Hippocampal formation (tissue), 2 donors: ENCODE measurements around the gene UBA1.
"Not testable (repeated sequence)": the region's sequence is repeated elsewhere in the genome, so short reads cannot be mapped to it uniquely, and the experiment has no call there.

Experiments
- DNase-seq, 2 donors: peaks; one replicate each; lab custom pipeline; 2025; lab: John Stamatoyannopoulos, UW

Gene UBA1

DNA sequence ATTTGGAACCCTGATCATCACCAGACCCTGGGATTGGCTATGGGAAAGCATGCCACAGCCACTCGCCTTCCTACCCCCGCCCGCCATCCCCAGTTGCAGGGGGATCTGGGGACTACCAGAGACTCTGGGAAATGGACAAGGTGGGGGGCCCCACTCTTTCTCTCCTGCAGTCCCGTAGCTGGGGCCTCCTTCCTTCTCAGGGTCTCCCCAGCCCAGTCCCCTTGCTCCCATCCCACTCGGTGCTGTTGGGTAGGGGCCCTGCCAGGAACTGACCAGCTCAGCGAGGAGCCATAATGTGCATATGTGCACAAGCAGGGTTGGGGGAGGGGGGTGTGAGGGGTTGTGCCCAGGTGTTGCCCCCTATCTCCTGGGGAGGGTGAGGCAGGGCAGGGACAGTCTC lies 35.8 kb downstream of the UBA1 start:
- no peak for DNase-seq

DNA sequence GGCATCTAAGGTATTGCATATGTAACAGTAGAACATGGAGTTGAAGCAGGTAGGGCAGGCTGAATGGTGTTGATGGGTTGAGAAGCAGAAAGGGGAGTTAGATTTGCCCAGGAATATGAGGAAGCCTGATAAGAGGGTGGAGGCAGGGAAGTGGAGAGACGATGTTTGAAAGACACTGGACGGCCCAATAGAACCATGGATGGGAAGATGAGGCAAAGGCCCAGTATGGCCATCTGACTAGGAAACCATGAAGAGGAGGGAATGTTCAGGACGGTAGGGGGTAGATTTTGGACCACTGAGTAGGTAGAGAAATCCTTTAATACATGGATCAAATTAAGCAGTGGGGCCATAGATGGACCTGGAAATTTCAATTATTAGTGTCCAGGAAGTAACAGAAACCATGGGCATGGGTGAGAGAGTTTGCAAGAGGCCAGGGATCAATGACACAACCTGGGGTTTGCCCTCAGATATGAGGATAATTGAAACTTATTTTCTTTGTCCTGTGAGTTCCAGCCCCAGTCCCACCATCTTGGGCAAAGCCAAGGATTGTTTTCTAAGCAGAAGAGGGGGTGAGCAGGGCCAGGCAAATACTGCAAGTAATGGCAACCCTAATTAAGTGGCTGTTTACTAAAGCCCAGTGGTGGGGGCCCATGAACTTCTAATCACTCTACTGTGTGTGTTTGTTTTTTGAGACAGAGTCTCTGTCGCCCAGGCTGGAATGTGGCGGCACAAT lies 36.7 kb downstream of the UBA1 start:
- no peak for DNase-seq

DNA sequence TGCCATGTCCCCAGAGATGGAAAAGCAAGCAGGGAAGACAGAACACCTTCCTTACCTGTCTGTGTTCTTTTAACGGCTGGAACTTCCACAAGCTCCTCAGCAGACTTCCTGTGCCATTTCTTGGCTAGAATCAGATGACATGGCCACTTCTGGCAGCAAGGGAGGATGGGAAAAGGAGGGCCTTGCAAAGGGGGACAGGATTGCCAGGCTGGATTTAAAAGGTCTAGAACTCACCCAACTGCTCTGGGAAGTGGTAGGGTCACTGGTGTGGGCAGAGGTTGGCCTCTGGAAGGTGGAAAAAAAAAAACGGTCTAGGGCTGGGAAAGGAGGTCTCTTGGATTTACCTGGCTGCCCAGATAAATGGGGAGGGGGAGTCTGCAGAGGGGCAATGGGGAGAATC lies 37.5 kb downstream of the UBA1 start:
- DNase-seq = no peak

DNA sequence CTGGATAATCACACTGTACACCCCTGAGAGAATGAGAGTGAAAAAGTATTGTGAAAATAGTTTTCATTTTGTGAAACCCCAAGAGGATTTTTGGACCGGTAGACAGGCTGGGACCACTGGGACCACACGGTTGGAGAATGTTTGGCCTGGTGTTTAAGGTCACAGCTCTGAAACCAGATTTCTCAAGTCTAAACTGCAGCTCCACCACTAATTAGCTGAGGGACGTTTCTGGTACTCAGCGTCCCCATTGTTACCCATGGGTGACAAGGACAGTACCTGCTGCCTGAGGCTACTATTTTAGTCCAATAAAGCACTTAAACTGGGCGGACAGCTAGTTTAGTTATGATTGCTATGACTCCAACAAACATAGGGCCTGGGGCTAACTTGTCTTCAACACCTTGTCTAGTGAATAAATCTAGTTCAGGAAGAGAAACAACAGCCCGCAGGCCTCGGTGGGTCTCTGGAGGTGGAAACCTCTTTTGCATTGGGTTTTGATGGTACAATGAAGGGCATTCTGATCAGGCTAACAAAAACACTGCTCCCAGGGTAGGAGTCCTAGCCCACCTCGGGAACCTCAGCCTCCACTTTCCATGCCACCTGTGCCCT lies 38.7 kb downstream of the UBA1 start:
- DNase-seq = no peak

DNA sequence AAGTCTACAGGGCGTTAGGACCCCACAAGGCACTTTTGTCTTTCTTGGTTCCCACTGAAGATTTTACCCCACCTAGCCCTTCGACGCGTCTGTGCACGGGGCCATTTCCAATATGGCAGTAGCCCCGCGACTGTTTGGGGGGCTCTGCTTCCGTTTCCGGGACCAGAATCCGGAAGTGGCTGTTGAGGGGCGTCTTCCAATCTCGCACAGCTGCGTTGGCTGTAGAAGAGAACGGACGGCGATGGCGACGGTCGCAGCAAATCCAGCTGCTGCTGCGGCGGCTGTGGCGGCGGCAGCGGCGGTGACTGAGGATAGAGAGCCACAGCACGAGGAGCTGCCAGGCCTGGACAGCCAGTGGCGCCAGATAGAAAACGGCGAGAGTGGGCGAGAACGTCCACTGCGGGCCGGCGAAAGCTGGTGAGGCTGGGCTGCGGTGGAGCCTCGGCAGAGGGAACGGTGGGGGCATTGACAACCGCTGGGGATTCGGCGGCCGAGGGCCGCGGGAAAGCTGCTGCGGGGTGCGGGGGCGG lies 39.2 kb downstream of the UBA1 start, which contains the start of gene USP11:
Gene USP11, plus strand, starts transcription at position 207 of the 530 bp plus-strand sequence. Its CDS starts 35 bp downstream, at position 242.
- peak in 1 of 2 donors; percentile 44 for DNase-seq

DNA sequence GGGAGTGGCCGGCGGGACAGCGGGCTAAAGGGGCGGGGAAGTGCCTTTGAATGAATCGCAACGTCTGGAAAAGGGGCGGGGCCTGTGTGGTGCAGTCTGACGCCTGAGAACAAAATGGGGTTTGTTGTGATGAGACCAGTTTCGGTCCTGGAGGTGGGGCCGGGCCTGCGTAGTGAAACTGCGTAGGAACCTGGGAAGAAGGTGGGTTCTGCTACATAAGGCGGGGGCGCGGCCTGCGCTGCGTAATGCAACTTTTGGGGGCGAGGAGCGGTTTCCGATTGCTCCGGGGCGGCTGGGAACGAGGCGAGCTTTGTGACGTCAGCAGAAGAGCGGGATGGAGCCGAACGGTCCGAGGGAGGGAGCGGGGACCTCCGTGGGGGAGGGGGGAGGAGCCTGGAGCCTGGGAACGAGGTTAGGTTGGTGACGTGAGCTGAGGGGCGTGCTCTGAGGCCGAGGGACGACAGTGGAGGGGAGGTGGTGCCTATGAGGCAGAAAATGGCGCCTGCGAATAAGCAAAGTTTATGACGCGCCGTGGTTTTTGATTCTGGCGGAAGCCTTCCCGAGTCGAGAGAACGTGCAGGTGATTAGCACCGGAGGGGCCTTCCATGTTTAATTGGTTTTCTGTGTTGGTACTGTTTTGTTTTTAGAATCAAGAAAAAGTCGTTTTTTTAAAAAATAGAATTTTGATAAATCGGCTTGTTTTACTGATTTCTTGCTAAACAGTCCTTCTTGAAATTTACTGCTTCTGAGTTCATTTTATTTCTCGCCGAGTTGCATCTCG lies 39.9 kb downstream of the UBA1 start:
- peak; percentile 89 to 96 for DNase-seq

DNA sequence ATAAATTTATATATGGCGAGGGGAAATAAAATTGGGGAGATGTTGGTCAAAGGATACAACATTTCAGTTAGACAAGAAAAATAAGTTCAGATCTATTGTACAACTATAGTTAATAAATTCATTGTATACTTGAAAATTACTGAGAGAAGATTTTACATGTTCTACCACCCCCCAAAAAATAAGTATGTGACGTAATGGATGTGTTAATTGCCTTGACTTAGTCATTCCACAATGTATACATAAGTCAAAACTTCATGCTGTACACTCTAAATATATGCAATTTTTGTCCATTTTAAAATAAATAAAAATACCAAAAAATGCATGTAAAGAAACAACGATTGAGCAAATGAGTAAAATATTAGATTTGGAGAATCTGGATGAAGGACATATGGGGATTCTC lies 41.0 kb downstream of the UBA1 start:
- no peak for DNase-seq

DNA sequence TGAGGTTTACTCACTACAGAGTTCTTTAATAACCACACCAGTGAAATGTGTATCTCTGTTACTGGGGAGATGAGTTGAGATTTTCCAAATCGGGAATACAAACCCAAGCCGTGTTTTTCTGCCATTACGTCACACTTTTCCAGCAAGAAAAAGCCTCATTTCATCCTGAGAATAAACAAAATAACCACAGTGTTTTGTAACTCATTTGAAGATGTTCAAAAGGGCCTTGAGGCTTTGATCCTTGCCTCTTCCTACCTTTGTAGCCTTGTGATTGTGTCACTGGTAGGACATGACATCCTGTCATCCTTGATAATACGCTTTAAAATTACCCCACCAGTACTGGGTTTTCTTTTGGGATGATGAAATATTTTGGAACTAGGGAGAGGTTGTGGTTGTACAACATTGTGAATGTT lies 42.1 kb downstream of the UBA1 start:
- no peak for DNase-seq

DNA sequence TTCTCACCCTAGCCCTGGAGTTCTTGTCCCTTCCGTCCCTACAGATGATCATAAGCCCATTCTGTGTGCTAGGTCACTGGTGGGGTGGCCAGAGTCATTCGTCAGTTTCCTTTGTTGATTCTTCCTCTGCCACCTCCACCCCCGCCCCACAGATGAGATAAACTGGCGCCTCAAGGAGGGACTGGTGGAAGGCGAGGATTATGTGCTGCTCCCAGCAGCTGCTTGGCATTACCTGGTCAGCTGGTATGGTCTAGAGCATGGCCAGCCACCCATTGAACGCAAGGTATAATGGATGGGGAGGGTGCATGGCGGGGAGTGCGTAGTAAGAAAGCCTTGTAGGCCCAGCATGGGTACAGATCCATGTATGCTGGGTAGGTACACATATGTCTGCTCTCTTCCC lies 45.6 kb downstream of the UBA1 start:
- no peak for DNase-seq

DNA sequence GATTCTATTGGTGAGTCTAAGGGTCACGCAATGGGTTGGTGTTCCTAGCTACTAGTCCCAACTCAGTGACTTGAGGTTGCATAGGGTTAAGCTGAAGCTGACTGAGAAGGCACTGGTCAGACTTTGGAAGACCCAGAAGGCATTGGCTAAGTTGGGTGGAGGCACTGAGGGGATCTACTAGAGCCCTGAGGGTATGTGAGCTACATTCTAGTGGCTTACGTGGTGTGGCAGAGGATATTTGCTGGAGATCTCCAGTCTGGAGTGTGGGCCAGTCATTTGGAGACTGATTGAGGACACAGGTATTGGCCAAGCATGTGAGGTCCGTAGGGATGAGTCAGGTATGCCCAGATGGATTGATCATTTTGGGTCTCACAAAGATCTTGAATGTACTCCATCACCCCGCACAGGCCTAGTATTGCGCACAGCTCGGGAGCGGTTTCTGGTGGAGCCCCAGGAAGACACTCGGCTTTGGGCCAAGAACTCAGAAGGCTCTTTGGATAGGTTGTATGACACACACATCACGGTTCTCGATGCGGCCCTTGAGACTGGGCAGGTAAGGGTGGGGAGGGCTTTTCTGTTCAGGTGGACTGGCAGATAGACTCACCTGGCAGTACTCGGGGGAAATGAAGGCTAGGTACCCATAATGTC lies 46.4 kb downstream of the UBA1 start:
- no peak for DNase-seq

DNA sequence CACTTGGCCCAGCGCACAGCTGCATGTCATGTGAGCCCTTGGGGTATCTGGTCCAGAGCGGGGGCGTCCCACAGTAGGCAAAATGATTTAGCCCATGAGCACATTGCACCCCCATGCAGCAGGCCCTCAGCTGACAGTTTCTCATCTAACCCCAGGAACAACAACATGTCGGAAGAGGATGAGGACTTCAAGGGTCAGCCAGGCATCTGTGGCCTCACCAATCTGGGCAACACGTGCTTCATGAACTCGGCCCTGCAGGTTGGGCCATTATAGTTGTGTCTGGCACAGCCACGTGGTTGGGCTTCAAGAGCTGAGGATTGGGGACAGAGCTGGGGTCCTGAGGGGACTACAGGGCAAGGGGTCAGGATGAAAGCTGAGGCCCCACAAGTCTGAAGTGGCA lies 47.0 kb downstream of the UBA1 start:
- DNase-seq = no peak

DNA sequence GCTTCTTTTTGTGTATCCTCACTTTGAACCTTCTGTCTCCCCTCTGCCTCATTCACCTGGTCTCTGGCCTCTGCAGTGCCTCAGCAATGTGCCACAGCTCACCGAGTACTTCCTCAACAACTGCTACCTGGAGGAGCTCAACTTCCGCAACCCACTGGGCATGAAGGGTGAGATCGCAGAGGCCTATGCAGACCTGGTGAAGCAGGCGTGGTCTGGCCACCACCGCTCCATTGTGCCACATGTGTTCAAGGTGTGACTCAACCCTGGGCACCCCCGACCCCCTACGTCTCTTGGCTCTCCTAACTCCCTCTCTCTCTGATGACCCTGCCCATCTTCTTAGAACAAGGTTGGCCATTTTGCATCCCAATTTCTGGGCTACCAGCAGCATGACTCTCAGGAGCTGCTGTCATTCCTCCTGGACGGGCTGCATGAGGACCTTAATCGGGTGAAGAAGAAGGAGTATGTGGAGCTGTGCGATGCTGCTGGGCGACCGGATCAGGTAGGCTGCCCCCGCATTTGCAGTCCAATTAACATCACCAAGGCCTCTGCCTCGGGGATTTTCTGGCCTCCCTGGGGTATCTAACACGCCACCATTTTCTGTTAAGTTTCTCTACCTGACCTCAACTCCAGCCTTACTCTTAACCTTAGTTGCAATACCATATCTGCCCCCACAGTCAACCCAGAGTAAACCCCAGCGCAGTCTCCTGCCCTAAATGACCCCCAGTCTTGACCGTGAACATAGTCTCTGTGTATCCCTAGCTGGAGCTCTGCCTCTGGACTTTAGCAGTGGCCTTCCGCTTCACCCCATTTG lies 47.8 kb downstream of the UBA1 start:
- DNase-seq = no peak

DNA sequence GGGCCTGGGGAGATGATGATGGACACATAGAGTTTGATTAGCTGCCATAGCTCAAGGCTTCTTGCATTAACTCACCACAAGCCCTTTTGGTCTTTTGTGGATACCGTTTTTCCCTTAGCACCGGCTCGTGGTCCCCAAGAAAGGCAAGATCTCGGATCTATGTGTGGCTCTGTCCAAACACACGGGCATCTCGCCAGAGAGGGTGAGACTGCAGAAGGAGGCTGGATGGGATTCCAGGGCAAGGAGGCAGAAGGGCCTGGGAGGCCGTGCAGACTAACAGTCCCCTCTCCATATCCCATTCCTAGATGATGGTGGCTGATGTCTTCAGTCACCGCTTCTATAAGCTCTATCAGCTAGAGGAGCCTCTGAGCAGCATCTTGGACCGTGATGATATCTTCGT lies 48.7 kb downstream of the UBA1 start:
- no peak for DNase-seq

DNA sequence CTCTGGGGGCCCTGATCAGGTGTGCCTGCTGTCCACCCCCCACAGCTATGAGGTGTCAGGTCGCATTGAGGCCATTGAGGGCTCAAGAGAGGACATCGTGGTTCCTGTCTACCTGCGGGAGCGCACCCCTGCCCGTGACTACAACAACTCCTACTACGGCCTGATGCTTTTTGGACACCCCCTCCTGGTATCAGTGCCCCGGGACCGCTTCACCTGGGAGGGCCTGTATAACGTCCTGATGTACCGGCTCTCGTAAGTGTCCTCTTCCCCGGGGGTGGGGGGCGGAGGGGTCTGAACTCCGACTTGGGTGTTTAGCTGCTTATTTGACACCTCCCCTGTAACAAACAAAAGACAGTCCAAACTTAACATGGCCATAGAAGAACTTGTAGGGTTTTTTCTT lies 49.7 kb downstream of the UBA1 start:
- no peak for DNase-seq

DNA sequence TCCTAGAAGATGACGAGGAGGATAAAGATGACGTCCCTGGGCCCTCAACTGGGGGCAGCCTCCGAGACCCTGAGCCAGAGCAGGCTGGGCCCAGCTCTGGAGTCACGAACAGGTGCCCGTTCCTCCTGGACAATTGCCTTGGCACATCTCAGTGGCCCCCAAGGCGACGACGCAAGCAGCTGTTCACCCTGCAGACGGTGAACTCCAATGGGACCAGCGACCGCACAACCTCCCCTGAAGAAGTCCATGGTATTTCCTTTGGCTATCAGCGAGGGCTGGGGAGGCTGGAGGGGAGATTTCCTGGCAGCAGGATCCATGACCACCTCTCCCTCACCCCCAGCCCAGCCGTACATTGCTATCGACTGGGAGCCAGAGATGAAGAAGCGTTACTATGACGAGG lies 51.0 kb downstream of the UBA1 start:
- no peak for DNase-seq

DNA sequence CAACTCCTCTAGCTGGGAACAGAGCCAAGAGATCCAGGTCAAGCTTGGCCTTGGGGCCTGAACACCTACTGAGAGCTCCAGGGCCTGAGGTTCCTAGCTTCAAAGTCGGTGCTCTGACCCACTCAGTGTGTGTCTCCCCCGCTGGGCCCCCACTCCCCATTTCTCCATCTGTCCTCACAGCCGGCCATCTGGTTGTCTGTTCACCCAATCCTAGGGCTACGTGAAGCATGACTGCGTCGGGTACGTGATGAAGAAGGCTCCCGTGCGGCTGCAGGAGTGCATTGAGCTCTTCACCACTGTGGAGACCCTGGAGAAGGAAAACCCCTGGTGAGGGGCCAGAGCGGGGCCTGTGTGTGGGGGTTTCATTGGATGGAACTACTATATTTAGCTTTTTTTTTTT lies 51.5 kb downstream of the UBA1 start:
- no peak for DNase-seq

DNA sequence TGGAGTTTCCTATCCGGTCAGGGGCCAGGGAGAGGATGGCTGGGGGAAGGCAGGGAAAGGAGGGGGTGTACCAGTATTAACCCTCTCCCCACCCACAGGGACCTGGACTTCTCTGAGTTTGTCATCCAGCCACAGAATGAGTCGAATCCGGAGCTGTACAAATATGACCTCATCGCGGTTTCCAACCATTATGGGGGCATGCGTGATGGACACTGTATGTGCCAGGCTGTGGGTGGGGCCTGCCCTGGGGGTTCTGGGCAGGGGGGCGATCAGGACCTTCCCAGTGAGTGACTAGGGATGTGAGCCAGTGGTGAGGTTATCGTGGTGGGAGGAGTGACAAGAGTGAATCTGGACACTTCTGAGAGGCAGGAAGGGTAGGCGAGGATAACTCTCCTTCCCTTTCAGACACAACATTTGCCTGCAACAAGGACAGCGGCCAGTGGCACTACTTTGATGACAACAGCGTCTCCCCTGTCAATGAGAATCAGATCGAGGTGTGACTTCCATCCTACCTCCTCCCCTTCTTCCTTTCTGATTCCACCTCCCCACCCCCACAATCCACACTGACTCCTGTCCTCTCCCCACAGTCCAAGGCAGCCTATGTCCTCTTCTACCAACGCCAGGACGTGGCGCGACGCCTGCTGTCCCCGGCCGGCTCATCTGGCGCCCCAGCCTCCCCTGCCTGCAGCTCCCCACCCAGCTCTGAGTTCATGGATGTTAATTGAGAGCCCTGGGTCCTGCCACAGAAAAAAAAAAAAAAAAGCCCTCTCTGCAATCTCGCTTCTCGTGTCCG lies 53.8 kb downstream of the UBA1 start:
- no peak for DNase-seq

DNA sequence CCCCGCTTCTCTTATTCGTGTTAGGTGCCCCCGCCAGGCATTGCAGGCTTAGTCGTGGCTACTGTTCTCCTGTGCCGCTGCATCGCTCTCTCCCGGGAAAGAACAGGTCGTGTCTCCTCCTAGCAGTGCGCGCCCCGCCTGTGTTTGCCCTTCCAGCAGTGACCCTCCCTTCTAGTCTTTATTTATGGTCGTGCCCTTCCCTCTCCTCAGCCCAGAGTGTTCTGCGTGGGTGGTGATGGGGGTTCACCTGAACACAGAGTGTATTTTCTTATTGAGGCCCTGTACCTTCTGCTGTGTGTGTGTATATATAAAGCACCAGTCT lies 54.3 kb downstream of the UBA1 start:
- DNase-seq = no peak

DNA sequence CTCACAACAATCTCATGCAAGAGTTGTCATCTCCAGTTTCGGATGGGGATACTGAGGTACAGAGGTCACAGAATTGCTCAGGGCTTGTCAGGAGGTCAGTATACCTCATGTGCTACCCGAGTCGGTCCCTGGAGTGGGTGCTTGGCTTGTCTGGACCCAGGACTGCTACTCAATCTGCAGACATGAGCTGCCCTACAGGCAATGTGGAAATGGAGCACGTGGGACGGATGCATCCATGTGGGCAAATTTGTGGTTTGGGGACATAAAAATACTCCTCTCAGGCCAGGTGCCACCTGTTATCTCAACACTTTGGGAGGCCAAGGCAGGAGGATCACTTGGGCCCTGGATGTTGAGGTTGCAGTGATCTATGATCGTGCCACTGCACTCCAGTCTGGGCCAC lies 54.9 kb downstream of the UBA1 start:
- no peak for DNase-seq

DNA sequence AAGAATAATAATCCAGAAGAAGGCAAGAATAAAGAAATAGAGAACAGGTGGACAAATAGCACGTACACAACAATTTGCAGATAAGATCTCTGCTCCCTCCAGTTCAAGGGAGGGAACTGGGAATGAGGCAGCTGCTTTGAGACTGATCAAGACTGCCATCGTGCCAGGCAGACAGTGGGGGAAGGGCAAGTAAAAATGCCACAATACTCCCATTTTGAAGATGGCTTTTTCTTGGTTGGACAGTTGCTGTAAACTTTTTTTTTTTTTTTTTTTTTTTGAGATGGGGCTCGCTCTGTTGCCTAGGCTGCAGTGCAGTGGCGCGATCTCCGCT lies 56.4 kb downstream of the UBA1 start:
- no peak for DNase-seq

DNA sequence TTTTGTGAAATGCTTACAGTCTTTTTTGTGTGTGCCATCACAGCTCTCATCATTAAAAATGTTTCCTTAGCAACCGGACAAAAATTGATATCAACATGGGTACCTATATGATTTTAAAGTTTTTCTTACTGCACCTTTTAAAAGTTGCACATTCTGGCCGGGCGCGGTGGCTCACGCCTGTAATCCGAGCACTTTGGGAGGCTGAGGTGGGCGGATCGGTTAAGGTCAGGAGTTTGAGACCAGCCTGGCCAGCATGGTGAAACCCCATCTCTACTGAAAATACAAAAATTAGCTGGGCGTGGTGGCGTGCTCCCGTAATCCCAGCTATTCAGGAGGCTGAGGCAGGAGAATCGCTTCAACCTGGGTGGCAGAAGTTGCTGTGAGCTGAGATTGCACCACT lies 64.0 kb downstream of the UBA1 start:
- not testable (repeated sequence) for DNase-seq
